SU-DHL-6 (cell line): Measurements from ENCODE around the gene FHL1.

Experiments
- EZH2phosphoT487 ChIP-seq: fragments of 200-600 bp; sonication (generic), shearing (Covaris generic); conservative IDR thresholded peaks from 2 replicates; pipeline ENCODE4 v1.6.1; 2018; ENCODE audit warnings: mild to moderate bottlenecking, antibody characterized with exemption, low read length, moderate library complexity, mixed read lengths
- TF ChIP-seq, protein P1 (sequence below): fragments of 200-600 bp; sonication (generic); IDR thresholded peaks from one replicate; pipeline ENCODE4 v1.5.1; 2017; ENCODE audit warnings: antibody characterized with exemption, mild to moderate bottlenecking, low read length, moderate library complexity; ENCODE audit not compliant: insufficient read depth, poor library complexity, severe bottlenecking

DNA sequence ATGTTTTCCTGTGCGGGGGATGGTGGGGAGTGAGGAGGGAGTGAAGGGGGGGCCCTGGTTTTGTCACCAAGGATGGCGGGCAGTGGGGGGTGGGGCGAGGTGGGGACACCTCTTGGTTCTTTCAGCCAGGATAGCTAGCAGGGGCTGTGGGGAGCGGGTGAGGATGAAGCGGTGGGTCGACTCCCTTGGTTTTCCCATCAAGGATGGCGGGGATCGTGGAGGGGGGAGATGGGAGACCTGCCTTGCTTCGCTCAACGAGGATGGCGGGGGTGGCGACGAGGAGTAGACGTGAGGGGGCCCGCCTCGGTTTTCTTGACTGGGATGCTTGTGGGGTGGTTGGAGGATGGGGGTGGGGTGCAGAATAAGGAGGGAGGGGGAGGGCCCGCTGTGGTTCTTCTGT lies 643 bp downstream of the FHL1 start:
- TF ChIP-seq, protein P1, sequence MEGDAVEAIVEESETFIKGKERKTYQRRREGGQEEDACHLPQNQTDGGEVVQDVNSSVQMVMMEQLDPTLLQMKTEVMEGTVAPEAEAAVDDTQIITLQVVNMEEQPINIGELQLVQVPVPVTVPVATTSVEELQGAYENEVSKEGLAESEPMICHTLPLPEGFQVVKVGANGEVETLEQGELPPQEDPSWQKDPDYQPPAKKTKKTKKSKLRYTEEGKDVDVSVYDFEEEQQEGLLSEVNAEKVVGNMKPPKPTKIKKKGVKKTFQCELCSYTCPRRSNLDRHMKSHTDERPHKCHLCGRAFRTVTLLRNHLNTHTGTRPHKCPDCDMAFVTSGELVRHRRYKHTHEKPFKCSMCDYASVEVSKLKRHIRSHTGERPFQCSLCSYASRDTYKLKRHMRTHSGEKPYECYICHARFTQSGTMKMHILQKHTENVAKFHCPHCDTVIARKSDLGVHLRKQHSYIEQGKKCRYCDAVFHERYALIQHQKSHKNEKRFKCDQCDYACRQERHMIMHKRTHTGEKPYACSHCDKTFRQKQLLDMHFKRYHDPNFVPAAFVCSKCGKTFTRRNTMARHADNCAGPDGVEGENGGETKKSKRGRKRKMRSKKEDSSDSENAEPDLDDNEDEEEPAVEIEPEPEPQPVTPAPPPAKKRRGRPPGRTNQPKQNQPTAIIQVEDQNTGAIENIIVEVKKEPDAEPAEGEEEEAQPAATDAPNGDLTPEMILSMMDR: no peak
- TF ChIP-seq EZH2phosphoT487: no peak
